DND-41 (cell line): ENCODE measurements around the gene GAD1.

Experiments
- ATAC-seq: fragments of 200-7000 bp; cut with Tn5 transposase; 3 replicates; pipeline ENCODE4 v1.9.1; 2021; ENCODE audit warnings: low read depth; ENCODE audit not compliant: insufficient read depth
- DNase-seq: peaks from one replicate; pipeline ENCODE4 v3.0.0-alpha.2; 2020
- H2AFZ ChIP-seq: 2 replicates; pipeline ENCODE4 v1.6.0; 2012; ENCODE audit warnings: low read depth, low read length
- H3K27ac ChIP-seq: 2 replicates; pipeline ENCODE4 v1.5.1; 2012; ENCODE audit warnings: low read length, inconsistent platforms
- H3K27me3 ChIP-seq: fragments of 200-600 bp; sonication (generic); 2 replicates; pipeline ENCODE4 v1.6.0; 2012; ENCODE audit warnings: low read length, mild to moderate bottlenecking, inconsistent platforms; ENCODE audit not compliant: insufficient read depth, poor library complexity
- H3K36me3 ChIP-seq: 2 replicates; pipeline ENCODE4 v1.5.1; 2012; ENCODE audit warnings: low read length, inconsistent platforms; ENCODE audit not compliant: insufficient read depth
- H3K4me1 ChIP-seq: 2 replicates; pipeline ENCODE4 v1.5.1; 2012; ENCODE audit warnings: mild to moderate bottlenecking, low read length; ENCODE audit not compliant: insufficient read depth
- H3K4me2 ChIP-seq: 2 replicates; pipeline ENCODE4 v1.6.0; 2012; ENCODE audit warnings: mild to moderate bottlenecking, moderate library complexity, low read length, inconsistent platforms; ENCODE audit not compliant: insufficient read depth
- H3K4me3 ChIP-seq, 2 experiments: fragments of 200-600 bp in 1 of 2; shearing (Covaris generic) in 1 of 2; 2 replicates each; pipeline ENCODE4 v1.5.1; 2012 to 2016; ENCODE audit warnings: inconsistent platforms in 2 of 2, low read length in 2 of 2, mild to moderate bottlenecking in 2 of 2, low read depth in 1 of 2, moderate library complexity in 1 of 2
- H3K79me2 ChIP-seq: 2 replicates; pipeline ENCODE4 v1.6.0; 2012; ENCODE audit warnings: low read length, inconsistent platforms; ENCODE audit not compliant: insufficient read depth
- H3K9ac ChIP-seq: 2 replicates; pipeline ENCODE4 v1.6.0; 2012; ENCODE audit warnings: low read depth, mild to moderate bottlenecking, inconsistent platforms, low read length, moderate library complexity
- H3K9me3 ChIP-seq: 2 replicates; pipeline ENCODE4 v1.5.1; 2012; ENCODE audit warnings: low read length, moderate library complexity, mild to moderate bottlenecking, inconsistent platforms; ENCODE audit not compliant: insufficient read depth, severe bottlenecking
- H4K20me1 ChIP-seq: 2 replicates; pipeline ENCODE4 v1.6.0; 2012; ENCODE audit warnings: low read length; ENCODE audit not compliant: insufficient read depth
- EZH2 ChIP-seq: IDR thresholded peaks from 3 replicates; pipeline ENCODE4 v1.6.1; 2012; ENCODE audit warnings: borderline replicate concordance, low read depth, mild to moderate bottlenecking, moderate library complexity, low read length, inconsistent platforms; ENCODE audit not compliant: severe bottlenecking
- TF ChIP-seq, protein P1 (sequence below): IDR thresholded peaks from 2 replicates; pipeline ENCODE4 v1.5.1; 2012; ENCODE audit warnings: borderline replicate concordance, low read length, moderate library complexity, mild to moderate bottlenecking; ENCODE audit not compliant: poor library complexity, severe bottlenecking; ENCODE audit errors: extremely low read depth

Gene GAD1

DNA sequence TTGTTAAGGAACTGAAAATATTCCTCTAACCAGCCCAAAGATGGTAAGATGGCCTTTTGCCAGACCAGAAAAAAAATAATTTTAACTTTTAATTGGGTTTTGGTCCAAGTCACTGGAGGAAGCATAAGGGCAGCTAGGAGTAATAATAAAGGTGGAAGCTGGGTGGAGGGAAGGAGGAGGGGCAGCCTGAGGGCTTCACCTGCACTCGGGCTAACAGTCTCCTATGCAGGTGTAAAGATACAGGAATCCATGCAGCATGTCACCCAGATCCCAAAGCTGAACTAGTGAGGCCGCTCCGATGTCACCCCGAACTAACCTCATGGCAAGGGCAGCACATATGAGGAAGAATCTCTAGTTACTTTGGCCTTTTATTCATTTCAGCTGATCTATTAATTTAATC lies 75.2 kb downstream of the GAD1 start:
- Histone ChIP-seq H3K9me3 (no peaks in the 10 kb centered on the region), H3K27me3 (peaks cover 6% of the 10 kb centered on the region), H3K4me2 (no peak overlapping the region), H3K27ac (no peak overlapping the region), H3K4me3 (no peak overlapping the region), H3K4me1 (no peaks in the 10 kb centered on the region), H2AFZ (no peak overlapping the region), H3K79me2 (no peaks in the 10 kb centered on the region), H3K9ac (no peak overlapping the region), H4K20me1 (no peaks in the 10 kb centered on the region), H3K36me3 (no peaks in the 10 kb centered on the region)
- DNase-seq, result no peak
- ATAC-seq, result no peak
- TF ChIP-seq, protein P1, sequence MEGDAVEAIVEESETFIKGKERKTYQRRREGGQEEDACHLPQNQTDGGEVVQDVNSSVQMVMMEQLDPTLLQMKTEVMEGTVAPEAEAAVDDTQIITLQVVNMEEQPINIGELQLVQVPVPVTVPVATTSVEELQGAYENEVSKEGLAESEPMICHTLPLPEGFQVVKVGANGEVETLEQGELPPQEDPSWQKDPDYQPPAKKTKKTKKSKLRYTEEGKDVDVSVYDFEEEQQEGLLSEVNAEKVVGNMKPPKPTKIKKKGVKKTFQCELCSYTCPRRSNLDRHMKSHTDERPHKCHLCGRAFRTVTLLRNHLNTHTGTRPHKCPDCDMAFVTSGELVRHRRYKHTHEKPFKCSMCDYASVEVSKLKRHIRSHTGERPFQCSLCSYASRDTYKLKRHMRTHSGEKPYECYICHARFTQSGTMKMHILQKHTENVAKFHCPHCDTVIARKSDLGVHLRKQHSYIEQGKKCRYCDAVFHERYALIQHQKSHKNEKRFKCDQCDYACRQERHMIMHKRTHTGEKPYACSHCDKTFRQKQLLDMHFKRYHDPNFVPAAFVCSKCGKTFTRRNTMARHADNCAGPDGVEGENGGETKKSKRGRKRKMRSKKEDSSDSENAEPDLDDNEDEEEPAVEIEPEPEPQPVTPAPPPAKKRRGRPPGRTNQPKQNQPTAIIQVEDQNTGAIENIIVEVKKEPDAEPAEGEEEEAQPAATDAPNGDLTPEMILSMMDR, result no peak
- TF ChIP-seq EZH2, result no peak

DNA sequence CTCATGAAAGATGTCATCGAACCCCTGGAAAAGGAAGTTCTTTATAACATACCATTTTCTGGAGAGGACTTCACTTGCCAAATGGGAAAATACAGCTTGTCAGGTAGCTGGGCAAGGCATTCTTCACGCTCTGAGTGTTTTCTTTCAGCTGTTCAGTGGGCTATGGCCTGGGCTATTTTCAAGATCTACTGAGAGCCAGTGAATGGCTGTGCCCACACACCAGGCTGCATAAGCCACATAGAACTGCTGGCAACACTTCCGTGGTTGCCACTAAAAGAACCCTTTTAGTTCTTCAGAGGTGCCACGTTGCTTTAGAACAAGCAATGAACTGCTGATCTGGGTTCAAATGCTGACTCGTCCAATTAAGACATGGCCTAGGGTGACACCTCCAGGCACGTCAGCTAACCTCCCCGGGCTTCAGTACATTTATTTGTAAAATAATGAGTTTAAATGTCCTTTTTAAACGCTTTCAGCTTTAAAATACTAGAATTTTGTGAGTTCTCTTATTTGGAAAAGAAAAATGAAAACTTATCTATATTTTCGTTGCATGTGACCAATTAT lies 75.8 kb downstream of the GAD1 start:
- Histone ChIP-seq H2AFZ (no peak overlapping the region), H3K4me2 (no peak overlapping the region), H3K27ac (no peak overlapping the region), H3K9me3 (no peaks in the 10 kb centered on the region), H3K9ac (no peak overlapping the region), H3K27me3 (peaks cover 6% of the 10 kb centered on the region), H3K36me3 (no peaks in the 10 kb centered on the region), H3K4me1 (no peaks in the 10 kb centered on the region), H3K4me3 (no peak overlapping the region), H3K79me2 (no peaks in the 10 kb centered on the region), H4K20me1 (no peaks in the 10 kb centered on the region)
- no peak for DNase-seq
- TF ChIP-seq, protein P1, result no peak
- TF ChIP-seq EZH2, result no peak
- no peak for ATAC-seq

DNA sequence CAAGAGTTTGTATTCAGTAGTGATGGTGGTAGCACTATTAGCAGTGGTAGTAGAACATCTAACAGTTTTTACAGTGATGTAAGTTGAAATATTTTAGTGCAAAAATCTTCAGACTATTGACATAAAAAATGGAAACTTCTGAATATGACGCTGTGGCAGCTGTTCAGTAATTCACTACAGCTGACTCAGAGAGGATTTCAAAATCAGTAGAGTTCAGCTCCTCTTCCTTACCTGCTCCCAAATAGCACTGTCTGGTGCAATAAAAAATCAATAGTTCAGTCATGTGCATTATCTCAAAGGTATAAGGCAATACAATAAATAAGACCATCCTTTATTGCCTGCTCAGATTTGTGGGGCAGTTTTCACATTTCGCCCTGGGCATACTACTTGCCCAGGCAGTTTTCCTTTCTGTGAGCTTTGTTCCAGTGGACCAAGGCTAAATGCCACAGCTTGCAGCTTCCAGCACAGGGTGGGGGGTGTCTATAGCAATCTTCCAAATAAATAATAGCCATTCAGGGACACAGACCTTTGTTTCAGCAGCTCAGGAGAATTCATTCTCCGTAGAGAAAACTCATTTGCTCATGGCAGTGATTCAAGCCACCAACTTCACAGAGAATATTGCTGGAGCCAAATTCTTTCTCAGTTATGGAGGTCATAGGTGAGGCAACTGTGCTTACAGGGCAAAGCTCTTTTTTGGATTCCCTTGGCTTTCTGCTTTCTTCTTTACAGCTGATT lies 78.5 kb downstream of the GAD1 start:
- no peak overlapping the region for H3K27ac ChIP-seq

More for the DNA sequence above, 78.5 kb downstream of the GAD1 start:
- no peak for TF ChIP-seq EZH2
- TF ChIP-seq, protein P1, result no peak
- DNase-seq, result no peak
- no peak overlapping the region for H3K9ac ChIP-seq
- H3K36me3 ChIP-seq, result no peaks in the 10 kb centered on the region
- H3K27me3 ChIP-seq, result peaks cover 6% of the 10 kb centered on the region
- no peak overlapping the region for H2AFZ ChIP-seq
- ATAC-seq, result no peak
- no peaks in the 10 kb centered on the region for H3K79me2 ChIP-seq
- no peaks in the 10 kb centered on the region for H3K9me3 ChIP-seq
- H4K20me1 ChIP-seq, result no peaks in the 10 kb centered on the region
- no peaks in the 10 kb centered on the region for H3K4me1 ChIP-seq
- H3K4me2 ChIP-seq, result no peak overlapping the region
- H3K4me3 ChIP-seq, result no peak overlapping the region
